MM.1S (cell line): Measurements from ENCODE around the gene GRIK3.

ENCODE experiments used
- EZH2 ChIP-seq: fragments of 300-600 bp; sonication (generic); optimal IDR thresholded peaks from 2 replicates; pipeline ENCODE3; 2017; ENCODE audit warnings: low read depth, mild to moderate bottlenecking, antibody characterized with exemption, low read length, mixed read lengths
- EZH2phosphoT487 ChIP-seq: fragments of 300-600 bp; sonication (generic); IDR thresholded peaks from 2 replicates; pipeline ENCODE4 v1.6.1; 2018; ENCODE audit warnings: antibody characterized with exemption, low read length
- TF ChIP-seq, protein P1 (sequence below): fragments of 300-600 bp; sonication (generic); IDR thresholded peaks from 2 replicates; pipeline ENCODE4 v1.5.1; 2016; ENCODE audit warnings: antibody characterized with exemption, low read length, mixed read lengths

DNA sequence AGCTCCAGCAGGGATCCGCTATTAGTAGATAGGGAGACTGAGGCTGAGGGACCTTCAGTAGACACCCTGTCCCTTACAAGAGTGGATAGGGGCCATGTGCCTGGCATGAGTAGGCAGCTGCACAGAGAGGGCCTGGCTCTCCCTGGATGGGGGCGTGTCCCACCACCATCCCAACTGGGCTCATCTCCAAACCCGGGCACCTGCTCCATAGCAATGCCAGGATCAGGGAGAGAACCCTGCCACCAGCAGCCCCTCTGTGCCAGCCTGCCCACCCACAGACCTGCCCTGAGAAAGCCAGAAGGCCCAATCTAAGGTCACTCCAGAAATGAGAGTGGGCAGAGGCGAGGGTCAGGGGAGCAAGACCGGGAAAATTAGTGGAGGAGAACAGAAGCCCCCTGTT is 121.3 kb downstream of the GRIK3 start:
- TF ChIP-seq, protein P1, sequence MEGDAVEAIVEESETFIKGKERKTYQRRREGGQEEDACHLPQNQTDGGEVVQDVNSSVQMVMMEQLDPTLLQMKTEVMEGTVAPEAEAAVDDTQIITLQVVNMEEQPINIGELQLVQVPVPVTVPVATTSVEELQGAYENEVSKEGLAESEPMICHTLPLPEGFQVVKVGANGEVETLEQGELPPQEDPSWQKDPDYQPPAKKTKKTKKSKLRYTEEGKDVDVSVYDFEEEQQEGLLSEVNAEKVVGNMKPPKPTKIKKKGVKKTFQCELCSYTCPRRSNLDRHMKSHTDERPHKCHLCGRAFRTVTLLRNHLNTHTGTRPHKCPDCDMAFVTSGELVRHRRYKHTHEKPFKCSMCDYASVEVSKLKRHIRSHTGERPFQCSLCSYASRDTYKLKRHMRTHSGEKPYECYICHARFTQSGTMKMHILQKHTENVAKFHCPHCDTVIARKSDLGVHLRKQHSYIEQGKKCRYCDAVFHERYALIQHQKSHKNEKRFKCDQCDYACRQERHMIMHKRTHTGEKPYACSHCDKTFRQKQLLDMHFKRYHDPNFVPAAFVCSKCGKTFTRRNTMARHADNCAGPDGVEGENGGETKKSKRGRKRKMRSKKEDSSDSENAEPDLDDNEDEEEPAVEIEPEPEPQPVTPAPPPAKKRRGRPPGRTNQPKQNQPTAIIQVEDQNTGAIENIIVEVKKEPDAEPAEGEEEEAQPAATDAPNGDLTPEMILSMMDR, result no peak
- TF ChIP-seq EZH2phosphoT487 (no peak), EZH2 (no peak)
